Measurements from ENCODE around the gene FKBP5. TPM values are rescaled to one million over a fixed set of nuclear protein-coding genes. Genes with fewer than 3 reads are reported as not detected.

The FKBP5 gene
- total and polyA plus RNA-seq, 10 of the 15 experiments (the other 5 are each of a cell fraction or from before 2014, with no cell fraction given), result 29.0 to 123 (median 62.3) TPM

GRCh38 chr6:35602133-35602946 lies 86.4 kb downstream of the FKBP5 start:
- DNase-seq (ENCODE audit: low read depth, low spot score) (no peak), FAIRE-seq (peak; percentile 54), ATAC-seq (no peak)
- ChIA-PET SMC1A (ENCODE audit: uncharacterized antibody, unreplicated experiment) (interaction anchor here (0.6 to 3.4 kb wide), 13 partner anchors 13 to 138 kb away, joined by 3 to 17 read pairs (median 3); partner anchors contain the start of gene ARMC12), CTCF (interaction anchor here (0.8 to 4.5 kb wide), 9 partner anchors 9 to 134 kb away, joined by 3 to 26 read pairs (median 3); partner anchors contain the start of gene ARMC12), RAD21 (ENCODE audit: unreplicated experiment) (interaction anchor here (1.9 kb wide), 1 partner anchor 134 kb away, joined by 5 read pairs; no protein-coding TSS in a partner anchor), POLR2A (interaction anchor here (0.6 to 1.7 kb wide), 3 partner anchors 8 to 125 kb away, joined by 3 to 5 read pairs (median 4); no protein-coding TSS in a partner anchor)
- 2% methylated on average over 6 of the region's 6 CpGs for WGBS (ENCODE audit: insufficient coverage, insufficient replicate concordance, low lambda C conversion rate, missing lambda C conversion rate)
- no peak for TF ChIP-seq CEBPB (IDR thresholded peaks at IDR 0.05; ENCODE audit: borderline replicate concordance in 1 of 2, low read depth in 2 of 2, low read length in 2 of 2)
- TF ChIP-seq CHD4 (IDR thresholded peaks at IDR 0.05), result no peak
- TF ChIP-seq RFX5 (IDR thresholded peaks at IDR 0.05; ENCODE audit: low read depth, low read length), result no peak
- no peak for TF ChIP-seq SIX5 (IDR thresholded peaks at IDR 0.05; ENCODE audit: low read depth, low read length, severe bottlenecking)
- peak overlapping the region; percentile 23; the same call in 1 of the 2 replicates for H2AFZ ChIP-seq (ENCODE audit: control insufficient read depth, low read depth, low read length)
- no peak overlapping the region for H3K4me3 ChIP-seq
- in situ Hi-C loops (cut with MboI), result no loop called here
- H4K20me1 ChIP-seq (ENCODE audit: control insufficient read depth, insufficient read depth), result no peaks in the 10 kb centered on the region
- peak overlapping the region; percentile 45; the same call in 1 of the 2 replicates for H3K27ac ChIP-seq (ENCODE audit: control insufficient read depth, insufficient read depth)
- peak overlapping the region; percentile 63 for H3K4me2 ChIP-seq (ENCODE audit: control insufficient read depth, insufficient read depth)
- H3K9ac ChIP-seq (ENCODE audit: control insufficient read depth, insufficient read depth, low read length), result no peak overlapping the region
- H3K79me2 ChIP-seq (ENCODE audit: control insufficient read depth, insufficient read depth, low read length), result no peaks in the 10 kb centered on the region
- H3K9me3 ChIP-seq (replicated peaks; ENCODE audit: control insufficient read depth, insufficient read depth, low read length), result no peaks in the 10 kb centered on the region
- no peaks in the 10 kb centered on the region; a peak in 3 of 4 replicates for H3K36me3 ChIP-seq (ENCODE audit: control insufficient read depth in 2 of 2, insufficient read depth in 2 of 2, low read length in 1 of 2)
- BruUV-seq (replicated peaks), result no TSS peak
- H3K4me1 ChIP-seq (ENCODE audit: control insufficient read depth, insufficient read depth, low read length), result peaks cover 23% of the 10 kb centered on the region
- no peaks in the 10 kb centered on the region for H3K27me3 ChIP-seq (replicated peaks in 1 of 2; ENCODE audit: control insufficient read depth in 2 of 2, insufficient read depth in 2 of 2, low read length in 1 of 2)
- intact Hi-C loops (cut with micrococcal nuclease; ENCODE audit: unreplicated experiment), result no loop called here

Data from GM12878 (cell line).